Stimulated activated CD8-positive, alpha-beta memory T cell treated with anti-CD3 and anti-CD28 coated beads, Interleukin-7, amount 100 ng/mL, for 4 hours (primary cell): ENCODE measurements around the gene PTPRN2.
"Not testable (repeated sequence)": the region's sequence is repeated elsewhere in the genome, so short reads cannot be mapped to it uniquely, and the experiment has no call there.

Source experiments
- DNase-seq, 2 donors: peaks; one replicate each; pipeline ENCODE4 v3.0.0-alpha.2; 2020; ENCODE audit warnings: low read depth in 2 of 2

The PTPRN2 gene

DNA sequence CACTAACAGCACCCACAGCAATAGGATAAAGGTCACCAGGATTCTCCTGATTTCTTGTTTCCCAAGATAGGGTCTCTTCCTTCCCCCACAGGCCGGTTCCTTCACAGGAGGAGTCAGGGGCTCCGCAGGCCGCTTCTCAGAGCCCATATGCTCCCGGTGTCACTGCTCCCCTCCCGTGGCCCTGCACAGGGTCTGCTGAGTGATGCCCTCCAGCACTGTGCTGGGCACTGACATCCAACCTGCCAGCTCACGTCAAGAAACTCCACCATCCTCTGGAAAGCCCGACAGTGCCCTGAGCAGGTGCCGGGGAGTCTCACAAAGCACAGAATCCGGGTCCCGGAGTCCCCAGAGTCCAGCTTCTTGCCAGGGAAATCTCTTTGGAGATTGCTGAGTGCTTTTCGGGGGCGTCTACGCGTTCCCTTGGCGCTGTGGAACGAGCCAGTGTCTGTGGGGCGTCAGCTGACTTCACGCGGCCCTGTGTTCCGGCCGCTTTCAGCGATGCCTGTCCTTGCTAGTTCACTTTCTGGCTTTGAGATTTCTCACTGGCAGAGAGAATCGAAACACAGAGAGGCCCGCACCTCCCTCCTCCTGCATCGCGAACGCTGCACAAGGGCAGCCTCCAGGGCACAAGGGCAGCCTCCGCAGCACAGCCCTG lies 683.3 kb downstream of the PTPRN2 start:
- no peak for DNase-seq

DNA sequence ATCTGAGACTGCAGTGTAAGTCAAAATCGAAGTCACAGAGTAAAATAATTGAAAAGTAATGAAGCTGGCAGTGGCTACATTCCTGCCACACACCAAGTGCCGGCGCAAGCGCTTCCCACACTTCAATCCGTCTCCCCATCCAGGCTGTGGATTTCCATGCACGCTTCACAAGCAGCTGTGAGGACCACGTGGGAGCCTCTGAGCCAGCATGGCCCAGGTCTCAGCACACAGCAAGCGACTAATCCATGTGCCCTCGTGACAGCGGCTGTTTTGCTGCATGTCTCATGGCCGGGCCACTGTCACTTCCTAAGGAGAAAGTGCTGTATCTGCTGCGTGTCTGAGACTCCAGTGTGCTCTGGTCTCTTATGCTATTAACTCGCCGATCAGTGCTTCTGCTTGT lies 683.9 kb downstream of the PTPRN2 start:
- DNase-seq: no peak

DNA sequence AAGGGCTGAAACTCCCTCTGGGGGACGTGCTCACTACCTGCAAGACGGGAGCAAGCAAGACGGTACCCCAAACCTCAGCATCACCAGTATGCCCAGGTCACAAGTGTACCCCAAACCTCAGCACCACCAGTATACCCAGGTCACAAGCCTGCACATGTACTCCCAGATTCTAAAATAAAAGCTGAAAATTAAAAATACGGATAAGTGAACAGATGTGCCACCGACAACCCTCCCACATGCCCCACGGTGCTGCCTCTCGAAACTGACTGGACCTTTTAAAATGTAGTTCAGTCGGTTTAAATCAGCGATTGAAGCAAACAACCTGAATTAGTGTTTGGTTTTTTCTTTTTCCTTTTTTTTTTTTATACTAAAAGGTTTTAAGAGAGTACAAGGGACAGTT lies 684.3 kb downstream of the PTPRN2 start:
- no peak for DNase-seq

DNA sequence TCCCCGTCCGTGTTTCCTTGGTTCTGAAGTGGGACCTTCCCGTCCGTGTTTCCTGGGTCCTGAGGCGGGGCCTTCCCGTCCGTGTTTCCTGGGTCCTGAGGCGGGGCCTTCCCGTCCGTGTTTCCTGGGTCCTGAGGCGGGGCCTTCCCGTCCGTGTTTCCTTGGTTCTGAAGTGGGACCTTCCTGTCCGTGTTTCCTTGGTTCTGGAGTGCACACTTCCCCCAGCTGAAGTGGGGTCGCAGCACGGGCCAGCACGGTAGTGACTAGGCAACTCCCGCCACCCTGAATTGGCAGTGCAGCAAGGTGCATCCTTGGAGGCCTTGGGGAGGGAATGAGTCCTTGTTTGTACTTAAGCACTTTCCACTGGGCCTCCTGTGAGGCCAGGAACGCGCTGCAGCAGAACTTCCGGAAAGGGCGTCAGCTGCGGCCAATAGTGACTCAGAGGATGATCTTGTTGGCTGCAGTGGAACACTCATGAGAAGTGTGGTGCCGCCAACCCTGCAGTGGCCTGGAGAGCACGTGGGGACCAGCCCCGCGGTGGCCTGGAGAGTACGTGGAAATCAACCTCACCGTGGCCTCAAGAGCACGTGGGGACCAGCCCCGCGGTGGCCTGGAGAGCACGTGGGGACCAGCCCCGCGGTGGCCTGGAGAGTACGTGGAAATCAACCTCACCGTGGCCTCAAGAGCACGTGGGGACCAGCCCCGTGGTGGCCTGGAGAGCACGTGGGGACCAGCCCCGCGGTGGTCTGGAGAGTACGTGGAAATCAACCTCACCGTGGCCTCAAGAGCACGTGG lies 685.6 kb downstream of the PTPRN2 start:
- not testable (repeated sequence) for DNase-seq

DNA sequence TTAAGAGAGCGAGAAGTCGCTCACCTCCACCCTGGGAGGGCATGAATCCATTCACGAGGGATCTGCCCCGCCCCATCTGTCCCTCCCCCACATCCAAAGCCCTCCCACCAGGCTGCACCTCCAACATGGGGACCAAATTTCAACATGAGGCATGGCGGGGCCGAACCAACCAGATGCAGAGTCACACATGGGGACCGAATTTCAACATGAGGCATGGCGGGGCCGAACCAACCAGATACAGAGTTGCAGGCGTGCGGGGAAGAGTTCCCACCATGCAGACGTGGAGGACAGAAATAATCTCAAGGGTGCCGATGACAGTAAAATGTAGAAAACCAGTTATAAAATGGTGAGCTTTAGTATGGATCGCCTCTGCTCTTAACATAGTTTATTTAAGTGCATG lies 686.5 kb downstream of the PTPRN2 start:
- DNase-seq: no peak

DNA sequence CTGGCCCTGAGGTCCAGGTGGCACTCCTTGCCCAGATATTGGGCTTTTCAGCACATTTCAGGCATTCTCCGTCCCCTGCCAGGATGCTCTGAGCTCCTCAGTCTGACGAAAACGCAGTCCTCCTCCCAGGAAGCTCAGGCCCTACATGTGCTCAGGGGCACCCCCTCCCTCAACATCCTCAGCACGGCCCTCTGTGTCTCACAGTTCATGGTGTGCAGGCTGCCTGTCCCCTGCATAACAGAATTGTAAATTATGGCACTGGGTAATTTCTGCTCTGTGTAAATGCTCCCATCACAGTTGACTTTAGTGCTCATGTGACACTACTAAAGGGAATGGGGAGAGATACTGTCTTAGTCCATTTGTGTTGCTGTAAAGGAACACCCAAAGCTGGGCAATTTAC lies 687.1 kb downstream of the PTPRN2 start:
- DNase-seq: no peak

DNA sequence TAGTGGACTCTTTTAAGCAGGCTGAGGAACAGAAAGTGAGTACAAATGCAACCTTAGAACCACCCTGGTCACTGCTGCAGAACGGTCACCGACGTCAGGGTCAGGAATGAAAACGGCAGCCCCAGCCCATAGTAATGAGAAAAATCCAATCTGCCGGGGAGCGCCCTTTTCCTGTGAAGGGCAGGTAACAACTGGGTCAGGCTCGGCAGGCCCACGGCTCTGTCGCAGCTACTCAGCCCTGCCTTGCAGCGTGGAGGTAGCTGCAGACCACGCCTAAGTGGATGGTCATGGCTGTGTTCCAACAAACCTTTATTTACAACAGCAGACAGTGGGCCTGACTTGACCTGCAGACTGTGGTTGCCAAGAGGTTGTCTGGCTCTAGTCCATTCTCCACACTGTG lies 687.6 kb downstream of the PTPRN2 start:
- DNase-seq: no peak

DNA sequence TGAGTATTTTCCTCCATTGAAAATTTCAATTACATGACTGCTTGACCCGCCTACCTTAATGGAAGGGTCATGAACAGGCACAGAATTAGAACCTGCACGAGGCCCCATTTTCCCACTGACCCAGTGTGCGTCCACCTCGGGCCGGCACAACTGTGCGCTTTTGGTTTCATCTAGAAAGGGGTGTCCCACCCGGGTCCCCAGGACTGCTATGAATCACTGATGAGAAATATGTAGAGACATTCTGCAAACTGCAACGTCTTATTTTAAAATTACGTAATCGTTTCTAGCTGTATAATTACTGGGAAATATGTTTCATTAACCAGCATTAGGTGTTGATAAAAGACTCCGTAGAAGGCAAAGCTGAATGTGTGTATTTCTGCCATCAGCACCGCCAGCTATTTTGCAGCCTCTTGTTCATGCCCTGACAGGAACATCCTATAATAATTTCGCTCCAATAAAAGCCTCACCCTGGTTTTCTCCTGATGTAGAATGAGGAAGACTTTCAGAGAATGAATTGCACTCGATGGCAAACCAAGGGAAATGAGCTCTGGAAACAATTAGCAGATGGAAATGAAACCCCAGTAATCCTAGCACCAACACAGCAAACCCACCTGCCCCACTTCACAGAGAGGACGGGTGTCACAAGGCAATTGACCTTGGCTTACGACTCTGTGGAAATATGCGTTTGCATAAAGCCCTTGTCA lies 688.7 kb downstream of the PTPRN2 start:
- DNase-seq: no peak

DNA sequence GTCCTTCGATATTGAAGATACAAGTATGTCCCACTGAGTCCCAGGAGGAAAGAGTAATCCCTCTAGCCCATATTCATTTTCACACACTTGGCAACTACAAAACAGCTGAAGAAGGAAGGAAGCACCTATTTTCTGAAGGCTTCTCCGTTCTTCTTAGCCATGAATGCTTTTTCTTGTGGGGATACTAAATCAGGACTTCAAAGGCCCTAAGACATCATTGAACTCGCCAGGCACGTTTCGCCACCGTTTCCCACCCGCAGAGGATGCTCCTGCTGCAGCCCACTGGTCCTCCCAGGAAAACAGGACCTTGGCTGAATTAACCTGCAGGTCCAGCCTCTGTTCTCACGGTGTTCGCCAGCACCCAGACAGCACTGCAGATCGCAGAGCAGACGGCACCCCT lies 689.4 kb downstream of the PTPRN2 start:
- no peak for DNase-seq

DNA sequence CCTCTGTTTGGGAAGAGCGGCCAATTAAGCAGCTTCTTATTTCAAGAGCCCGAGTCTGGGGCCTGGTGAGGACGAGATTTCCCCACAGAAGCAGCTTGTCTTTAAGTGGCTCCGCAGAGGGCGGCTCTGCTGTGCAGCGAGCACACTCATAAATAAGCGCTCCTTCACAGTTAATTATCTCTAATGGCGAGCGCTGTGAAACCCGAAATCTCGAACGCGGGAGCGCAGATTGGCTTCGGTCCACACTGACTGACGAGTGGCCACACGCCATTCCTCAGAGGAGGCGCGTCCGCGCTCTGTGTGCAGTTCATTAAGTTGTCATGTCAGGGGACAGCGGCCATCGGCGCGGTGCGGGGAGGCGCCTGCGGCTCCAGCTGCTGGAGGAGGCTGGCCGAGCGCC lies 689.9 kb downstream of the PTPRN2 start:
- no peak for DNase-seq

DNA sequence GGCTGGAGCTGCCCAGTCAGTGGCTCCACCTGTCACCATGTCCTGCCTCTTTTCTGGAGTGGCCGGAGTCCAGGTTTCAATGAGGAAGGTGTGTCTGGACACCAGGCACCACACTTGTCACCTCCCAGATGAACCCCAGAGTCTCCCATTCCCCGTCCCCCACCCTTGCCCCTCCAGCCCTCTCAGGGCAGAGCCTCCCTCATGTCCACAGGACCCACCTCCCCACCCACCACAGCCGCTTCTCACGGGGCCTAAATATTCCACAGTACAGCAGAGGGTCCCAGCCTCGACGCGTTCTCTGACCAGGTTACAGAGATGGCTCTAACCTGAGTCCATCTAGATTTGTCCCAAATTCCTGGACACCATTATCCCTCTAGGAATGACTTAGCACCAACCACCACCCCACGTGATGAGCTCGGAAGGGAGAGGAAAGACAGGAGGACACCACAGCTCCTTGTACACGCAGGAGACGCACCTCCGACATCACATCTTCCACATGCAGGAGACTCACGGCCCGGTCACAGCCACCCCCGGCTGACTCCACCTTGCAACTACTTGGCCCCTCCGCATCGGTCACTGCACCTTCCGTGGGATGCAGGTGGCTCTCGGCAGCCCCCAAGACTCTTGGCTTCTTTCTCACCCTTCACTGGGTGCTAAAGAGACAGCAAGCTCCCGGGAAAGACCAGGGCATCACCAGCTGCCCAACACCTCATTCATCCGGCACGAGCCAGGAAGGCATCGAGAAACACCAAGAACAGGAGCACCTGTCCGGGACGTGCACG lies 690.7 kb downstream of the PTPRN2 start:
- DNase-seq: no peak

DNA sequence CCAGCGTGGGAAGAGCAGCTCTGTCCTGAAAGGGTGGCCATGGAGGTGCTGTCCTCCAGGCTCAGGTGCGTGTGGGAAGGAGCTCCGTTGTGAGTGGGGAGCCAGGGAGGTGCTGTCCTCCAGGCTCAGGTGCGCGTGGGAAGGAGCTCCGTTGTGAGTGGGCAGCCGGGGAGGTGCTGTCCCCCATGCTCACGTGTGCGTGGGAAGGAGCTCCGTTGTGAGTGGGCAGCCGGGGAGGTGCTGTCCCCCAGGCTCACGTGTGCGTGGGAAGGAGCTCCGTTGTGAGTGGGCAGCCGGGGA lies 691.3 kb downstream of the PTPRN2 start:
- not testable (repeated sequence) for DNase-seq

DNA sequence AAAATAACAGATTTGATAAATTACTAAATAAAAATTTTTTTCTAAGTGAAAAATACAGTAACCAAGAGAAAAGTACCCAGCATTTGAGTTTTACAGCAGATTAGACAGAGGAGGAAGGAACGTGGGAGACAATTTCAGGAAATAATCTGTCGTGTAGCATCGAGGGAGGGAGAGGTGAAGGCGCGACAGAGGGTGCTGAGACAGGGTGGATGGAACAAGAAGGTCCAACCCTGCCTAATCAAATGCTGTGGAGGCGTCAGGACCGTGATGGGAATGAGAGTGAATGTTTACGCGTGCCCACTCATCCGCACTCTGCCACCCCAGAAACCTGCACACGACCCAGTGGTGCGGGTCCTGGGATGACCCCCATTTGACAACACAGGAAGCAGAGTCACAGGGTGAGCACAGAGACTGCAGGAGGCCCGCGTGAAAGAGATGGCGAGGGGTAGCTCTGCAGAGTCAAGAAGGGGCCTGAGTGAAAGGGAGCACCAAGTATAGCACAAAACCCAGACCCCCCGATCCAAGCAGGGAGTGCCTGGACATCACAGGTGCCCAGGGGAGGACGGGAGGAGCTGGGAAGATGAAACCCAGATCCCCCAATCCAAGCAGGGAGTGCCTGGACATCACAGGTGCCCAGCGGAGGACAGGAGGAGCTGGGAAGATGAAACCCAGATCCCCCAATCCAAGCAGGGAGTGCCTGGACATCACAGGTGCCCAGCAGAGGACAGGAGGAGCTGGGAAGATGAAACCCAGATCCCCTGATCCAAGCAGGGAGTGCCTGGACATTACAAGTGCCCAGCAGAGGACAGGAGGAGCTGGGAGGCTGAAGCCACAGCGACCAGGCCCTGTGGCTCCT lies 691.9 kb downstream of the PTPRN2 start:
- no peak for DNase-seq

DNA sequence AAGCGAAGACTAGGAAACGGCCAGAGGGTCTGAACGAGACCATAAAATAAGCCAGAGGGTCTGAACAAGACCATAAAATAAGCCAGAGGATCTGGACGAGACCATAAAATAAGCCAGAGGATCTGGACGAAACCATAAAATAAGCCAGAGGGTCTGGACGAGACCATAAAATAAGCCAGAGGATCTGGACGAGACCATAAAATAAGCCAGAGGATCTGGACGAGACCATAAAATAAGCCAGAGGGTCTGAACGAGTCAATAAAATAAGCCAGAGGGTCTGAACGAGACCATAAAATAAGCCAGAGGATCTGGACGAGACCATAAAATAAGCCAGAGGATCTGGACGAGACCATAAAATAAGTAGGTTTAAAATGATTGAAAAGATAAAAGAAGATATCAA lies 692.5 kb downstream of the PTPRN2 start:
- DNase-seq: not testable (repeated sequence)

DNA sequence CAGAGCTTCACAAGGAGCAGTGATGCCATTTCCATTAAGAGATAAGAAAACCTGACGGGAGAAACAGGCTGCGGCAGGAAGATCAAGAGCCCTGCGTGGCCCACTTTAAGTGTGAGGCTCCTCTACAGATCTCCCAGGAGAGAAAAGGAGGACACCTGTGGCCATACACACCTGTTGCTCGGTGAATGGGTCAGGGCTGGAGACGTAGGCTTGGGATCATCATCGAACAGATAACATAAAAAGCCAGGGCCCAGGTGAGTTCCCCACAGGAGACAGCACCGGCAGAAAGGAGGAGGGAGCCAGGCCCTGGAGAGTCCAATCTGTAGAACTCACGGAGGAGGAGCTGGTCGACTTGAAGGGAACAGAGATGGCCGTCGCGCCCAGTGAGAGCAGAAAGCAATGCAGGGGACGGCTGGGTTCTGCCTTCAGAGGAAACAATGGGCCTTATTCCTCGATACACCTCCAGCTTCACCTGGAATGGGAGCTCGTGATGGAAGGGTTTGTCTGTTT lies 694.0 kb downstream of the PTPRN2 start:
- DNase-seq: no peak

DNA sequence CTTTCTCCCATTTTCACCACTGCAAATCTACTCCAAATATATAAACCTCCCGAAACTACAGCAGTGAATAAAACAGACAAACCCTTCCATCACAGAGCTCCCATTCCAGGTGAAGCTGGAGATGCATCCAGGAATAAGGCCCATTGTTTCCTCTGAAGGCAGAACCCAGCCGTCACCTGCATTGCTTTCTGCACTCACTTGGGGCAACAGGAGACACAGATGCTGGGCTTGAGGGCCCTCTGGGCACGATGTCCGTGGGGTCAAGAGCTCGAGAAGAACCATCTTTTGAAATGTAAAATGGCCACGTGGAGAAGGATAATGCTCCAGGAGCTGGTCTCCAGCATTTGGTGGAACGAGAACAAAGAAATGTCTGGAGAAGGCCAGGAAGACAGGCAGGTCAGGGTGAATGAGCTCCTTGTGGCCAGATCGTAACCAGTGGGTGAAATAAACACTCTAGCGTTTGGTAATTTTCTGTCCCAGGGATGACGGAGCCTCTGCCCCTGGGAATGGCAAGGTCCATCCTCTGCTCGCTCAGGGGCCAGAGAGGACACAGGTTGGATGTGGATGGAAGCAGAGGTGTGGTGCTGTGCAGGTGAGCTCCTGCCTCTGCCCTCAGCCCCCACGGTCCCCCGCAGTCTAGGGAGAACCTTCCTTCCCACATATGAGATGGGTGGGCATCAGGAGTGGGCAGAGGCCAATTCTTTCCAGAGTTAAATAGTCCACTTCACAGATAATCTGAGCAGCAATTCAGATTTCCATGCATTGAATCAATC lies 694.7 kb downstream of the PTPRN2 start:
- DNase-seq: no peak

DNA sequence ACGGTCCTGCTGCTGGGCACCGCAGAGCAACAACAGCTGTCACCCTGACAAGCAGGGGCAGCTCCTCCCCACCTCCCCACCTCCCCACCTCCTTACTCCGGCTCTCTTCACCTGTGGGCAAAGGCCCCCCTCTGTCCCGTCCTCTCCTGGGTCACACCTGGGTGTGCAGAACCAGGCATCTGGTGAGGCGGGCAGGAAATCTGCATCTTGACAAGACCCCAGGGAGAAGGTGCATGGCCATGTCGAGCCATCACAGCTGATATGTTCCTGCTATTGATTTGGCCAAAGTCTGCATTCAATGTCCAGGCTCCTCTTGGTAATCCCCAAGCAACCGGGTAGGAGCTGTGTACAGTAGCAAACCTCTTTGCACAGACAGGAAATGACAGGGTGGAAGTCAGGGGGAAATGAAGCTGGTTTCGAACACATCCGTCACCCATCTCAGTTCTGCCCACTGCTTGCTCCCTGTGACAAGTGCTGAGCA lies 696.7 kb downstream of the PTPRN2 start:
- no peak for DNase-seq

DNA sequence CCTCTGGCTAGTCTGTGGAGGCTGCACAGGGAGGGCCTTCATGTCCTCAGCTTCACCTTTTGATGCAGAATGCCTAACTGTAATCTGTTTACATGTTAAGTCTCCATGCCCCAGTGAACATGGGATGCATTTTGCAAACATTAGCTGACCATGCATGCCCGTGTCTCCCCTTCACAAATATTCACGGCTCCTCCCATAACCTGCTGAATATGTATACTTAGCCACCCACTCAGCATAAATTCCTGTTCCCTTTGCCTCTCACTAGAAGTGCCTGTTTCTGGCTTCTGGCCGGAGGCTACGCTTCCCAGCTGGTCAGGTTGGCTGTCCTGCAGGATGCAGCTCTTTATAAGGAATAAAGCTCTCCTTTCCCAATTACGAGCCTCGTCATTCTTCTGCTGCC lies 698.1 kb downstream of the PTPRN2 start:
- no peak for DNase-seq

DNA sequence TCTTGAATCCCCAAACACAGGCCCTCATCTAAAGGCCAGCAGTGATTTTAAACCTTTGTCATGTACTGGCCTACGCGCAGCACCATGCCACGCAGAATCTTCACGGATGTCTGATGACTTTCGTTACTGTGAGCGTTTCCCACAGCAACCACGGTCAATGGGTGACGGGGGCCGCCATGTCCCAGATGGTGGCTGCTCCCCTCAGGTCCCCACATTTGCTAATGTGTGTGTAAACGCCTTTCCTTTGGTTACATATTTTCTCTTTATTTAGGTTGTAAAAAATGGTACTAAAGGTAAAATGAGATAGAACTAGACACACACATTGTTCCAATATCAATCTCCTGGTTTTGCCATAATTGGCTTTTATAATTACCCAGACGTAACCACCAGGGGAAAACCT lies 699.0 kb downstream of the PTPRN2 start:
- no peak for DNase-seq

DNA sequence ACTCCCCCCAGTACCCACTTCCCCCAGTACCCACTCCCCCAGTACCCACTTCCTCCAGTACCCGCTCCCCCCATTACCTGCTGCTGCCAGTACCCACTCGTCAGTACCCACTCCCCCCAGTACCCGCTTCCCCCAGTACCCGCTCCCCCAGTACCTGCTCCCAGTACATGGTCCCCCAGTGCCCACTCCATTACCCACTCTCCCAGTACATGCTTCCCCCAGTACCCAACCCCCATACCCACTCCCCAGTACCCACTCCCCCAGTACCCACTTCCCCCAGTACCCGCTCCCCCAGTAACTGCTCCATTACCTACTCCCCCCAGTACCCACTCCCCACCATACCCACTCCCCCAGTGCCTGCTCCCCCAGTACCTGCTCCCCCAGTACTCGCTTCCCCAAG lies 700.2 kb downstream of the PTPRN2 start:
- DNase-seq: no peak
